HCT116 (cell line): Measurements from ENCODE around the gene EEFSEC.

Source experiments
- ATF3 ChIP-seq: IDR thresholded peaks from 2 replicates; pipeline ENCODE4 v1.6.1; 2012
- EZH2 ChIP-seq: fragments of 200-600 bp; sonication (generic); IDR thresholded peaks from 2 replicates; pipeline ENCODE4 v1.6.1; 2017; ENCODE audit warnings: antibody characterized with exemption, mixed run types
- FOSL1 ChIP-seq: IDR thresholded peaks from 2 replicates; pipeline ENCODE4 v1.6.1; 2012; ENCODE audit warnings: low read depth

DNA sequence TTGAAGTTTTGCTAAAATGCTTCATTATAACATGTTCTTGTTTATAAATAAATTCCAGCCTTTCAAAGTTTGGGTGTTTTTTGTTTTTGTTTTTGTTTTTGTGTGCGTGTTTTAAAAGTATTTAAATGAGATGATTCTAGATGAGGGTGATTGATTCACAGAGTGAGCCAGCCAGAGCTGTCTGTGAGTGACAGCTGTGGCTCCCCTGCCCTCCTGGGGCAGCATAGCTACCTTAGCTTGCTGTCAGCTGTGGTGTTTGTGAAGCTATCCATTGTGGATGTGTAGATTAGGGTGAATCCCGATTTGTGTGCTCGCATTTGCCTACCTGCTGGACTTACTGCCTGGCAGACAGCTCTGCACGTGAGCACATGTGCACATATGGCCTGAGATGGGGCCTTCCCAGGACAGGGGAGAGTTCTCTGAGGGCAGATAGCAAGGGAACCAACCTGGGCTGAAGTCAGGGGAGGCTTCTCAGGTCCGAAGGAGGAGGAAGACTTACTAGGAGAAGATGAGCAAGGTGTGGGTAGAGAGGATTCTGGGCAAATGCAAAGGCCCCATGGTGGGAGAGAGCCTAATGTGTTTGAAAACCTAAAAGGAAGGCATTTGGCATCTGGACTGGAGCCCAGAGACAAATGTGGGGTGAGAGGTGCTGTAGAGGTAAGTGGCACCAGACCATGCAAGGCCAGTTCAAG lies 124.2 kb downstream of the EEFSEC start:
- TF ChIP-seq FOSL1 (no peak), EZH2 (no peak), ATF3 (no peak)
